SK-N-MC (cell line): ENCODE measurements around the gene ACP7.

Experiments used
- DNase-seq: peaks from one replicate; pipeline ENCODE4 v3.0.0-alpha.2; 2011; ENCODE audit warnings: low read depth, low spot score
- H3K27ac ChIP-seq: fragments of 200-600 bp; sonication (generic); 2 replicates; pipeline ENCODE4 v1.5.1; 2016; ENCODE audit warnings: mixed run types
- H3K36me3 ChIP-seq: fragments of 200-600 bp; sonication (generic); 2 replicates; pipeline ENCODE4 v1.6.1; 2017; ENCODE audit warnings: antibody characterized with exemption, low read length, mixed read lengths; ENCODE audit not compliant: insufficient read depth
- H3K4me3 ChIP-seq: fragments of 200-600 bp; sonication (generic); 2 replicates; pipeline ENCODE4 v1.5.1; 2016
- H3K9ac ChIP-seq: fragments of 200-600 bp; sonication (generic); 2 replicates; pipeline ENCODE4 v1.8.0; 2017; ENCODE audit warnings: mixed run types, mixed read lengths; ENCODE audit not compliant: insufficient read length
- H3K9me3 ChIP-seq: fragments of 200-600 bp; sonication (generic); 2 replicates; pipeline ENCODE4 v1.6.1; 2017; ENCODE audit warnings: low read depth, mild to moderate bottlenecking, antibody characterized with exemption, low read length, moderate library complexity, mixed read lengths
- EZH2 ChIP-seq: fragments of 200-600 bp; sonication (generic); IDR thresholded peaks from one replicate; pipeline ENCODE4 v1.6.1; 2017; ENCODE audit warnings: antibody characterized with exemption
- FOXP2 ChIP-seq: optimal IDR thresholded peaks from 2 replicates; pipeline ENCODE3; 2011; ENCODE audit warnings: mild to moderate bottlenecking, moderate library complexity; ENCODE audit not compliant: insufficient read depth; ENCODE audit errors: extremely low read length, control extremely low read depth
- POLR2AphosphoS5 ChIP-seq: IDR thresholded peaks from 2 replicates; pipeline ENCODE4 v1.6.1; 2012; ENCODE audit warnings: mild to moderate bottlenecking, low read depth, low read length, borderline replicate concordance

ACP7 gene

GRCh38 chr19:39124136-39124764 lies 40.1 kb downstream of the ACP7 start:
- no peak overlapping the region for H3K4me3 ChIP-seq
- H3K9ac ChIP-seq = no peak overlapping the region

GRCh38 chr19:39125199-39125553 lies 41.0 kb downstream of the ACP7 start:
- H3K4me3 ChIP-seq = peak overlapping the region; percentile 95
- no peak for TF ChIP-seq FOXP2
- no peak for TF ChIP-seq POLR2AphosphoS5
- no peak for TF ChIP-seq EZH2
- no peak overlapping the region for H3K9ac ChIP-seq
- no peak overlapping the region for H3K27ac ChIP-seq
- H3K36me3 ChIP-seq = no peaks in the 10 kb centered on the region
- H3K9me3 ChIP-seq = no peaks in the 10 kb centered on the region
- no peak for DNase-seq

More at GRCh38 chr19:39124136-39124764, 40.1 kb downstream of the ACP7 start:
- H3K27ac ChIP-seq = no peak overlapping the region
- DNase-seq = no peak
- no peak for TF ChIP-seq EZH2
- TF ChIP-seq FOXP2 = no peak
- TF ChIP-seq POLR2AphosphoS5 = no peak
- no peaks in the 10 kb centered on the region for H3K36me3 ChIP-seq
- H3K9me3 ChIP-seq = no peaks in the 10 kb centered on the region

- peak within 1 kb of the TSS; percentile 73; the same call in 1 of the 2 replicates for H3K27ac ChIP-seq
- H3K4me3 ChIP-seq = peak within 1 kb of the TSS; percentile 95
- no peaks in the 10 kb centered on the region for H3K36me3 ChIP-seq
- DNase-seq = peak; percentile 85
- no peaks in the 10 kb centered on the region for H3K9me3 ChIP-seq
- peak within 1 kb of the TSS; percentile 90 for H3K9ac ChIP-seq
- TF ChIP-seq EZH2 (no peak), FOXP2 (no peak), POLR2AphosphoS5 (peak; percentile 85)
These were observed 41.6 kb downstream of the ACP7 start, which contains the start of gene PAK4 for GRCh38 chr19:39125554-39126311. PAK4 (plus strand) TSS chr19:39125786; CDS start chr19:39169554, 43,768 bp downstream.

- Histone ChIP-seq H3K4me3 (peak overlapping the region; percentile 95), H3K9me3 (no peaks in the 10 kb centered on the region), H3K36me3 (no peaks in the 10 kb centered on the region), H3K27ac (no peak overlapping the region), H3K9ac (peak overlapping the region; percentile 90)
- DNase-seq = no peak
- TF ChIP-seq FOXP2 (no peak), POLR2AphosphoS5 (no peak), EZH2 (no peak)
These were observed 42.4 kb downstream of the ACP7 start for GRCh38 chr19:39126312-39127187.

- Histone ChIP-seq H3K27ac (no peak overlapping the region), H3K9ac (no peak overlapping the region), H3K36me3 (no peaks in the 10 kb centered on the region), H3K4me3 (no peak overlapping the region), H3K9me3 (no peaks in the 10 kb centered on the region)
- no peak for DNase-seq
- no peak for TF ChIP-seq EZH2
- no peak for TF ChIP-seq FOXP2
- no peak for TF ChIP-seq POLR2AphosphoS5
These were observed 43.8 kb downstream of the ACP7 start for GRCh38 chr19:39127812-39128515.

- Histone ChIP-seq H3K9me3 (no peaks in the 10 kb centered on the region), H3K9ac (no peak overlapping the region), H3K36me3 (no peaks in the 10 kb centered on the region), H3K27ac (no peak overlapping the region), H3K4me3 (no peak overlapping the region)
- TF ChIP-seq POLR2AphosphoS5 = no peak
- TF ChIP-seq FOXP2 = no peak
- TF ChIP-seq EZH2 = no peak
- DNase-seq = no peak
These were observed 44.4 kb downstream of the ACP7 start for GRCh38 chr19:39128516-39129079.

- H3K36me3 ChIP-seq = no peaks in the 10 kb centered on the region
- no peak for DNase-seq
- no peak for TF ChIP-seq FOXP2
- no peak for TF ChIP-seq POLR2AphosphoS5
- TF ChIP-seq EZH2 = no peak
- no peak overlapping the region for H3K4me3 ChIP-seq
- H3K27ac ChIP-seq = no peak overlapping the region
- no peaks in the 10 kb centered on the region for H3K9me3 ChIP-seq
- H3K9ac ChIP-seq = no peak overlapping the region
These were observed 44.9 kb downstream of the ACP7 start for GRCh38 chr19:39129116-39129515.
